SIG-M5 (cell line): ENCODE data around the gene SELENOV.

Experiments
- DNase-seq: peaks from one replicate; lab custom pipeline; 2025; lab: John Stamatoyannopoulos, UW

The SELENOV gene

DNA sequence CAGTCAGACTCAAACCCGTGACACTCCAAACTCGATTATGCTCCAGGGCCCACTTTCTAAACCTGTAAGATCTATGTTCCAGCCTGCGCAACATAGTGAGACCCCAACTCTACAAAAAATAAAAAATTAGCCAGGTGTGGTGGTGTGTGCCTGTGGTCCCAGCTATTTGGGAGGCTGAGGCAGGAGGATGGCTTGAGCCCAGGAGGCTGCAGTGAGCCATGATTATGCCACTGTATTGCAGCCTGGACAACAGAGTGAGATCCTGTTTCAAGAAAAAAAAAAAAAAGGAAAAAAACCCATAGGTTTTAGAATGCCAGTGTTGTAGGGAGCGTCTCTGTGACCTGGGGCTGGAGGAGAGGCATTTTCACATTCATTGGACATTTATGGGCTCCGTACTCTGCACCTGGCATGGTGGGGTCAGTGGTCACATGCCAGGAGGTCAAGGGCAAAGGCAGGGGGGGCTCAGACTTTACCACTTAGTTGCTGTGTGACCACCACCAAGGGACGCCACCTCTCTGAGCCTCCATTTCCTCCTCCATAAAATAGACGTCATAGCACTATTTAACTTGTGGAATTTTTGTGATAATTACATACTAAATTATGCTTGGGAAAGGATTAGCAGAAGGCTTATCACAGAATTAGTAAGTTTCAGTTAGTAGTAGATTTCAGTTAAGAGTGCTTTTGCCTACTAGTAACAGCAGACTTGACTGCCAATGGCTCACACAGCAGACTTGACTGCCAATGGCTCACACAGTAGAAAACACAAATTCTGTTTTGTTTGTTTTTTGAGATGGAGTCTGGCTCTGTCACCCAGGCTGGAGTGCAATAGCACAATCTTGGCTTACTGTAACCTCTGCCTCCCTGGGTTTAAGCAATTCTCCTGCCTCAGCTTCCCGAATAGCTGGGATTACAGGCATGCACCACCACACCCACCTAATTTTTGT is 5.9 kb downstream of the SELENOV start:
- no peak for DNase-seq

GRCh38 chr19:39524495-39524894 is 9.6 kb downstream of the SELENOV start:
- DNase-seq = no peak

GRCh38 chr19:39525205-39525604 is 10.3 kb downstream of the SELENOV start:
- DNase-seq = no peak

- no peak for DNase-seq
Observed at GRCh38 chr19:39531834-39532232, 16.9 kb downstream of the SELENOV start.

DNA sequence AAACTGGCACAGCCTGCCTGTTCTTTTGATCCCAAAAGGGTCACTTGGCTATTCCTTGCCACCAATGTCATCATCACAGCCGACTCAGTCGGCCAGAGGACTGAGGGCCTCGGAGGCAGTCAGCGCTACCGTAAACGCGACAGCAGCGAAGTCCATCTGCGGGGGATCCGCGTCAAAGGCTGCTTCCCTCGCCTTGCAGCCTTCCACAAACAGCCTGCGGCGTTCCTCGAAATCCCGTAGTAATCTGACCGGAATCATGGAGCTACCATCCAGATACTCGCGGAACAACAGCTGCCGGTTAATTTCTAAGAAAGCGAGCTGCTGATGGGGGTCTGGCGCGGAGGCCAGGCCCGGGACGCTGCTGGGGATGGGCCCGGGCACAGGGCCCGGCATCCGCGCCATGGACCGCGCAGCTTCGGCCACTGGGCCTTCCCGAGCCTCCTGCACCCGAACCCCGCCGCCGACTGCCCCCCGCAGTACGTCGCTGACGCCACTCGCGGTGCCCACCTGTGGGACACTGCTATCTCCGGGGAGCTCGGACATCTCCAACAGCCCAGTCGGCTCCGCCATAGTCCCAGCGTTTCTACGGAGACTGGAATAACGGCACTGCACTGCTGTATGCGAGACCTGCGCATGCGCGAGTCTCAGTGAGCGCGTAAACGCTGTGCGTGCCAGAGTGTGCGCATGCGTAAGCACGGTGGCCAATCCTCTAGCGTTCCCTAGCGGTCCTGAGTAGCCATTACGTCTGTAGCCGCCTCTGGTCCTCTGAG is 17.5 kb downstream of the SELENOV start, which contains the start of gene EID2B:
Gene EID2B, minus strand, starts transcription at position 620 of the 770 bp plus-strand sequence. Its CDS starts 50 bp downstream, at position 570.
- peak; percentile 31 for DNase-seq

GRCh38 chr19:39533003-39533512 is 18.1 kb downstream of the SELENOV start:
- no peak for DNase-seq

DNA sequence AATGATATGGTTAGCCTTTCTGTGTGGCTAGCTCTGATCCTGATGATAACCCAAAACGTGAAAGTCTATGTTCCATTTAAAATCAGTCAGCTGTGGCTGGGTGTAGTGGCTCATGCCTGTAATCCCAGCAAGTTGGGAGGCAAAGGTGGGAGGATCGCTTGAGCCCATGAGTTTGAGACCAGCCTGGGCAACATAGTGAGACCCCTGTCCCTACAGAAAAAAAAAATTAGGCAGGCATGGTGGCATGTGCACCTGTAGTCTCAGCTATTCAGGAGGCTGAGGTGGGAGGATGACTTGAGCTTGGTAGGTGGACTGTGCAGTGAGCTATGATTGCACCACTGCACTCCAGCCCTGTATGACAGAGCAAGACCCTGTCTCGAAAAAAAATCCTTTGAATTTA is 18.9 kb downstream of the SELENOV start:
- no peak for DNase-seq

DNA sequence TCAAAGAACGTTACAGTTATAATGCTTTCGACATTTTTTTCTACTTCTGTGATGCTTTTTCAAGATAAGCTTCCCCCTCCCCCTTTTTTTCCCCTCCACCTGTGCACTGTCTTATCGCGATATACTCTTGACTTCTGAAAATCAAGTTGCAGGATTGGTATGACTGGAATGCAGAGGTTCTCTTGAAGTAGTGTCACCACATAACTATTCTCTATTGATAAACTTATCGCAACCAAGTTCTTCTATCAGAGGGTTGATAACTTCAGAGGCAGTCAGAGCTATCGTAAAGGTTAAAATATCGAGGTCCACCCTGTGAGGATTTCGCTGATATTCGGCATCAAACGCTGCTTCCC is 24.2 kb downstream of the SELENOV start:
- no peak for DNase-seq

DNA sequence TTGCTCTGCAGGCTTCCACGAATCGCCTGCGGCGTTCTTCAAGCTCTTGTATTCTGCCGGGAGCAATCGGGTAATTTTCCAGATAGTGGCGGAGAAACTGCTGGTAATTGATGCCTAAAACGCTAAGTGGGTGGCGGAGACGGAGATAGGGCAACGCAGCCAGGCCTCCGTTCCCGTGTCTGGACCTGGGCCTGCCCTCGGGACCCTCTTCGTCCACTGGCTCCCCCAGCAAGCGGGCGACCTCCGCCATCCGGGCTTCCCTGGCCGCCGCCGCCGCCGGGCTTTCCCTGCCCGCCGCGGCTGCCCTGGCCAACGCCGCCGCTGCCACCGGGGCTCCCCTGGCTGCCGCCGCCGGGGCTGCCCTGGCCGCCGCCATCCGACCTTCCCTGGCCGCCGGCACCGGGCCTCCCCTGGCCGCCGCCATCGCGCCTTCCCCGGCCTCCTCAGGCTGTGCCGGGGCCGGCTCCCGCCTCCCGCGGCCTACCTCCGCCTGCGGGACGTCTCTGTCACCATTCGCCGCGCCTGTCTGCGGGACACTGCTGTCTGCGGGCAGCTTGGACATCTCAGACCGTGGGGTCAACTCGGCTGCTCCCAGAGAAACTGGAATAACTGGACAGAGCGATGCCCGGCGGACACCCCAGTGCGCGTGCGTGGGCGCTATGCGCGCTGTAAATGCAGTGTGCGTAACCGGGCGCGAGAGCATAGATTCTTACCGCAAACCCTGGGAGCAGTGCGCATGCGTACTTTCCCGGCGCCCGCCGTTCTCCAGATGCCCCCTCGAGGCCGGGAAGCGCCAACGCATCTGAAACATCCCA is 24.8 kb downstream of the SELENOV start, which contains the start of gene EID2:
Gene EID2, minus strand, starts transcription at position 644 of the 815 bp plus-strand sequence. Its CDS starts 82 bp downstream, at position 562.
- DNase-seq = peak; percentile 56

DNA sequence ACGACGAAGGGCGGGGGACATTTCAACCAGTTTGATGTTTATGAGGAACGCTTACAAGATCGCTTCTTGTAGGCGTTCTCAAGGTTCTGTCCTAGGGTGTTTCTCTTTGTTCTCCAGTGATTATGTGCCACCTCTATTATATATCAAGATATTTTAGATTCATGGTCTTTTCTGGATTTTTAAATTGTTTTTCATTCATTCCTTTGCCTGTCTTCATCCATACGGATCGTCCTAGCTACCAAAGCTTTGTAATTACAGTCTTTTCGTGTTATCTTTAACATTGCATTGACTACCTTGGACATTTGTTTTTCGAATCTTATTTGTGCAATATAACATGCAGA is 25.4 kb downstream of the SELENOV start:
- no peak for DNase-seq

GRCh38 chr19:39542206-39542605 is 27.3 kb downstream of the SELENOV start:
- no peak for DNase-seq

DNA sequence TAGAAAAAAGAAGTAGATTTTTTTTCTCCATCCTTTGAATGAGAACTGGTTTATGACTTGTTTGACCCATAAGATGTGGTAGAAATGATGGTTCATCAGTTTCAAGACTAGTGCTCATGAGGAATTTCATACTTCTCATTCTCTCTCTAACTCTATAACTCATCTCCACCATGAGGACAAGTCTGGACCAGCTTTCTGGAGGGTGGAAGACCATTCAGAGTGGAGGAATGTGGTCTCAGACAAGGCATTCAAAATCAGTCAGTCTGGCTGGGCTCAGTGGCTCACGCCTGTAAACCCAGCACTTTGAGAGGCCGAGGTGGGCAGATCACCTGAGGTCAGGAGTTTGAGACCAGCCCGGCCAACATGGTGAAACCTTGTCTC is 28.5 kb downstream of the SELENOV start:
- DNase-seq = no peak

GRCh38 chr19:39544226-39544903 is 29.4 kb downstream of the SELENOV start:
- DNase-seq = no peak

DNA sequence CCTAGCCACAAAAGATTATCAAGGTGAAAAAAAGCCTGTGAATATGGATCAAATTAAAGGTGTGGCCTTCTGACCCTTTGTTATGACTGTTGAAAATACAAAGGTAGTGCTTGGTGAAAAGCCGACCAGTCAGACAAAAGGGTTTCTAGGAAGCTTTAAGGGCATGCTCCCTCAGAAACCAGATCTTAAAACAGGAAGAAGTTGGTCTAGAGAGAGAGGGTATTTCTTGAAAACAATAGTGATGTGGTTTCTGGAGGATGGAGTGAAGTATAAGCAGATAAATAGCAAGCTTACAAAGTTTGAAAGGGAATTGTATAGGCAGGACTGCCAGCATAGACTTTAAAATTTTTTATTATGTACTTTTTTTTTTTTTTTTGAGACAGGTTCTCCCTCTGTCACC is 30.0 kb downstream of the SELENOV start:
- DNase-seq = no peak

GRCh38 chr19:39546599-39546998 is 31.7 kb downstream of the SELENOV start:
- no peak for DNase-seq

DNA sequence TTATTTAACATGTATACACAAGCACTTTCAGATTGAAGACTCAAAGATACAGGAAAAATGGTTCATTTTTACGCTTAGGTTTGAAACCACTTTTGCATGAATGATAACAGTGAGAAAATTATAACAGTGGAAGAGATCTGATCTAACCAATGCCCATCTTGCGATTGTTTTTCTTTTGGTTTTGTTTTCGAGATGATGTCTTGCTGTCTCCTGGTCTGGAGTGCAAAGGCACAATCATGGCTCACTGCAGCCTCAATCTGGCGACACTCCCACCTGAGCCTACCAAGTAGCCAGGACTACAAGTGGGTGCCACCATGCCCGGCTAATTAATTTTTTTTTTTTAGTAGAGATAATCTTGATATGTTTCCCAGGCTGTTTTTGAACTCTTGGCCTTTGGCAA is 35.3 kb downstream of the SELENOV start:
- DNase-seq = no peak

DNA sequence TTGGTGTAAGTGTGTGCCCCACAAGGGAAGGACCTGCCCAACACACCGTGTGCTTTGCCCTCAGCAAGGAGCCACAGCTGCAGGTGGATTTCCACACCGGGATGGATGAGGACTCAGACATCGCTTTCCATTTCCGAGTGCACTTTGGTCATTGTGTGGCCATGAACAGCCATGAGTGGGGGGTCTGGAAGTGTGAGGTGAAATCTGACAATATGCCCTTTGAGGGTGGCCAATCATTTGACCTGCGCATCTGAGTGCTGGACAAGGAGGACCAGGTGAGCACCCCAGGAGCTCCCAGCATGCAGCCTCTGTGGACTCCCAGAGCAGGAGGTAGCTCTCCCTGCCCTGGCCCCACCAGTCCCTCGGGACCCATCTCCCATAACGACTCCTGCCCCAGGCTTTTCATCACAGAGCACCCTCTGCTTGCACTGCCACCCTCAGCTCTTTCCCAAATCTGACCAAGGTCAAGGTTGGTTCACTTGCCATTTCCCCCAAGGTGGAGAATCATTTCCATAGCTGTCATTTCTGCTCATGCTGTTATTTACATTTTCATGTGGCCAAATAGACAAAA is 38.2 kb downstream of the SELENOV start:
- no peak for DNase-seq

DNA sequence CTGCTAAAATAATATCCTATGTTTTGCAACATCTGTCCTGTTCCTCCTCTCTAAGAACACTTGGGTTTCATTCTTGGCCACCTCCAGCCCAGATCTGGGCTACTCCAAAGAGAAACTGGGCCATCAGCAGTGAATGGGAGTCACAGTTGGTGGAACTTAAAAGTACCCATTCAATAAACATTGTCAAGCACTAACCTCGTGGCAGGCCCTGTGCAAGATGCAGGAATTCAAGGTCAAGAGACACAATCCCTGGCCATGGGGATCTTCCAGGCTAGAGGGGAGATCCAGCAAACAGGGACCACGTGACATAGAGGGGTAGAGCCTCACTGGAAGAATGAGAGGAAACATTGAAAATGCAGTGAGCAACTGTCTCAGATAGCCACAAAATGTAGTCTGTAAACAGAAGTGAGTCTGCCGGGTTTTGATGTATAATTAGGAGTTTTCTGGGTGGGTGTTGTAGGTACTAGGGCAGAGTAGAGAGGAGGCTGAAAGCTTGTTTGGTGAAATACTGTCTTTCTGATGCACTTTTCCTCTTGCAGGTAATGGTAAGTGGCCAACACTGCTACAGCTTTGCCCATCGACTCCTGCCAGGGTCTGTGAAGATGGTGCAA is 39.9 kb downstream of the SELENOV start:
- no peak for DNase-seq

DNA sequence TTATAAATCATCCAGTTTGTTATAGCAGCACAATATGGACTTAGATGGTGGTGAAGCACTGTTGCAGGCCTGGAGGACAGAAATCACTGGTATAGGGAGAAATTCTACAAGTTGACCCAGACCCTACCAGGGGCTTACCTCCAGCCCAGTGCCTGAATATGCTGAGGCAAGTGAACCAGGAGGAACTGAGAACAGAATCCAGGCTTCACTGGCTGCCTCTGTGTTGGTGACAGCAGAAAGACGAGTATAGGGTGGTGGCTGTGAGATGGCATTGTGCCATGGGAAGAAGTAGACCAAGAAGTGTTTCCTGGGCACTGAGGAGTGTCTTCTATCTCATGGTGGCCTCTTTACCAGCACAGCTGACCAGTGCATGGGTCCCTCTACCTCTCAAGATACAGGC is 40.9 kb downstream of the SELENOV start:
- no peak for DNase-seq

DNA sequence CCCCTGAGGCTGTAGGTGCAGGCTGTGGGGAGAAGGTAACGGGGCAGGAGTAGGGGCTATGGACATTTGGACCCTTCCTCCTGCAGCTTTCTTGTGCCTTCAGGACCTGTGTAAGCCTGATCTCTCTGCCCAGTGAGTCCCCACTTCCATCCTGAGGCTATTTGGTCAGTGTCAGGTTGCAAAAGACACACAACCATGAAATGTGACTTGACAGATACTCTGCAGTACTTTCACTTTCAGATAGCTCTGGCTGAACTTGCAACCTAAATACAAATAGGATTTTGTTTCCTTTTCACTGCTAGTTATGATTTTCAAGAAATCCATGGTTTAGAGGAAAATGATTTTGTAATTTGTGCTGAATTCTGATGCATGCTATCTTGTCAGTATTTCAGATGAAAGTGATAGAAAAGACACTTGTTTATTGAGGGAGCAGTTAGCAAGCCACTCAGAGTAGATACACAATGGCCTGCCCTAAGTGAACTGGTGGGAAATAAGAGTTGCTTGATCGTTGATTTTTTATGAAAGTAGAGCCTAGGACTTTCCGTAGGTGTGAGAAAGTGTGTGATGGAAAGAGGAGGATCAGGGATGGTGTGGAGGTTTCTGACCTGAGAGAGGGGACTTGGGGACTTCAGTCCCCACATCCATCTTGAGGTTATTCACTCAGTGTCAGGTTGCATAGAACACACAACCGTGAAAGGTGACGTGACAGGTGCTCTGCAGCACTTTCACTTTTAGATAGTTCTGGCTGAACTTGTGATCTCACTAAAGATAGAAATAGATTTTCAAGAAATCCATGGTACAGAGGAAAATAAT is 43.1 kb downstream of the SELENOV start:
- DNase-seq = no peak
